ENCODE results near the gene LITAF.
A peak's percentile ranks its signal among the peaks of the same experiment; 100 is the strongest.
"Not testable (repeated sequence)": the region's sequence is repeated elsewhere in the genome, so short reads cannot be mapped to it uniquely, and the experiment has no call there.

Gene LITAF

GRCh38 chr16:11513366-11513765 lies 73.4 kb downstream of the LITAF start:
- not testable (repeated sequence) for DNase-seq

GRCh38 chr16:11511801-11512200 lies 74.9 kb downstream of the LITAF start:
- no peak for DNase-seq

- no peak for DNase-seq
Measured at GRCh38 chr16:11511328-11511727, 75.4 kb downstream of the LITAF start.

- DNase-seq, result no peak
Measured at GRCh38 chr16:11510178-11510973, 76.3 kb downstream of the LITAF start.

GRCh38 chr16:11507991-11508390 lies 78.7 kb downstream of the LITAF start:
- DNase-seq, result no peak

GRCh38 chr16:11507350-11507749 lies 79.4 kb downstream of the LITAF start:
- no peak for DNase-seq

- DNase-seq, result peak; percentile 39
Measured at GRCh38 chr16:11506741-11507305, 79.9 kb downstream of the LITAF start.

GRCh38 chr16:11504261-11504660 lies 82.5 kb downstream of the LITAF start:
- not testable (repeated sequence) for DNase-seq

- DNase-seq, result no peak
Measured at GRCh38 chr16:11503566-11503965, 83.2 kb downstream of the LITAF start.

GRCh38 chr16:11502239-11502638 lies 84.5 kb downstream of the LITAF start:
- no peak for DNase-seq

- DNase-seq, result no peak
Measured at GRCh38 chr16:11501632-11502031, 85.1 kb downstream of the LITAF start.

- DNase-seq, result no peak
Measured at GRCh38 chr16:11500700-11501346, 85.9 kb downstream of the LITAF start.

GRCh38 chr16:11499295-11500089 lies 87.2 kb downstream of the LITAF start:
- no peak for DNase-seq

- DNase-seq, result peak; percentile 36
Measured at GRCh38 chr16:11498683-11499082, 88.0 kb downstream of the LITAF start.

GRCh38 chr16:11497851-11498289 lies 88.8 kb downstream of the LITAF start:
- DNase-seq, result peak; percentile 27

Data from hematopoietic multipotent progenitor cell treated with erythropoietin and hydrocortisone succinate and interleukin-3 and kit ligand, for 6 days (in vitro differentiated cells).